Activated naive CD4-positive, alpha-beta T cell treated with anti-CD3 and anti-CD28 coated beads, Interleukin-2, amount 50 U/mL, for 72 hours (primary cell): ENCODE measurements around the gene SYT15. TPM values are rescaled to one million over a fixed set of nuclear protein-coding genes. Genes with fewer than 3 reads are reported as not detected.

ENCODE experiments used
- ATAC-seq, 2 donors: fragments of 150-1000 bp; cut with Tn5 transposase; 2 replicates each; pipeline ENCODE4 v1.10.0; 2021; ENCODE audit warnings: mild to moderate bottlenecking in 2 of 2, moderate library complexity in 2 of 2
- DNase-seq, 2 donors: peaks; one replicate each; pipeline ENCODE4 v3.0.0; 2021 to 2022; ENCODE audit warnings: low spot score in 2 of 2
- H3K27ac Mint-ChIP-seq, 2 donors: one replicate each; pipeline ENCODE4 v1.8.0; 2022; ENCODE audit warnings: mild to moderate bottlenecking in 2 of 2, mixed read lengths in 2 of 2
- H3K36me3 Mint-ChIP-seq, 2 donors: one replicate each; pipeline ENCODE4 v1.8.0; 2022; ENCODE audit warnings: mixed read lengths in 2 of 2
- H3K9me3 Mint-ChIP-seq, 2 donors: one replicate each; pipeline ENCODE4 v1.8.0; 2022; ENCODE audit warnings: mixed read lengths in 2 of 2
- total RNA-seq, 2 donors: library from RNA; stranded (reverse); gene quantifications; one replicate each; pipeline ENCODE4 v1.2.3, GENCODE V29; 2022

The SYT15 gene
- total RNA-seq, 2 donors from 2014 or later = 0.27 to 1.4 TPM

DNA sequence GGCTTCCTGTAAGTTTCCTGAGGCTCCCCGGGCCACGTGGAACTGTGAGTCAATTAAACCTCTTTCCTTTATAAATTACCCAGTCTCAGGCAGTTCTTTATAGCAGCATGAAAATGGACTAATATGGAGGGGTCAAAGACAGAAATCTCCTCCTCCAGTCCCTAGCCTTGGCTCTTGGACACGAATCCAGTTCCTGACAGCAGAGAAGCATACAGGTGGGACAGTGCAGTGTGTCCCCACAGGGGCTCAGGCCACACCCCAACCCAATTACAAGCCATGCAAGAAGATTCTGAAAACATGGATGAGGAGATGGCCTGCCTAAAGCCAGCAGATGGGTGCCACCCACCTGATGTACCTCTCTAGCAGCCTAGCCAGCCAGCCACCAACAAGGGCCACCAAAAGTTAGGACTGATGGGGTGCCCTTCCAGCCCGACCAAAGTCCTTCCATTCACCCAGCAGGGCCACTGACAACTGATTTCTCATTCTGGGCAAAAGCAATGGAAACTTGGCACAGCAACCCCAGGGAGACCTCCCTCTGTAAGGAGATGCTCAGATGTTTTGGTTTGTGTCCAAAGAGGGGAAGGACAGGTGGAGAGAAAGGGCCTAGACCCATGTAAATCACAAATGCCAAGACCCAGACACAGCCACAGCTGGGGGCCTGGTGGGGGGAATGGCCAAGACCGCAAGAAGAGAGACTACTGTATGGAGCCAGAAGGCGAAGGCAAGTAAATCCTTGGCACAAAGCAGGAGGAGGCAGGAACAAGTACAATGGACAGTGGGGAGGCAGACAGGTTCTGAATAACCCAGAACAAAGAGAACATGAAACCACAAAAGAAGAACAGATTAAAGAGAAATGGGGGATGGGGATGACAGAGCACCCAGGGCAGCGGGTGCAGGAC, 36.1 kb upstream of the SYT15 start:
- DNase-seq (no peak), ATAC-seq (no peak)
- Mint-ChIP-seq H3K9me3 (no peaks in the 10 kb centered on the region), H3K27ac (no peak overlapping the region), H3K36me3 (peaks cover 5 to 6% of the 10 kb centered on the region in 2 donors)

DNA sequence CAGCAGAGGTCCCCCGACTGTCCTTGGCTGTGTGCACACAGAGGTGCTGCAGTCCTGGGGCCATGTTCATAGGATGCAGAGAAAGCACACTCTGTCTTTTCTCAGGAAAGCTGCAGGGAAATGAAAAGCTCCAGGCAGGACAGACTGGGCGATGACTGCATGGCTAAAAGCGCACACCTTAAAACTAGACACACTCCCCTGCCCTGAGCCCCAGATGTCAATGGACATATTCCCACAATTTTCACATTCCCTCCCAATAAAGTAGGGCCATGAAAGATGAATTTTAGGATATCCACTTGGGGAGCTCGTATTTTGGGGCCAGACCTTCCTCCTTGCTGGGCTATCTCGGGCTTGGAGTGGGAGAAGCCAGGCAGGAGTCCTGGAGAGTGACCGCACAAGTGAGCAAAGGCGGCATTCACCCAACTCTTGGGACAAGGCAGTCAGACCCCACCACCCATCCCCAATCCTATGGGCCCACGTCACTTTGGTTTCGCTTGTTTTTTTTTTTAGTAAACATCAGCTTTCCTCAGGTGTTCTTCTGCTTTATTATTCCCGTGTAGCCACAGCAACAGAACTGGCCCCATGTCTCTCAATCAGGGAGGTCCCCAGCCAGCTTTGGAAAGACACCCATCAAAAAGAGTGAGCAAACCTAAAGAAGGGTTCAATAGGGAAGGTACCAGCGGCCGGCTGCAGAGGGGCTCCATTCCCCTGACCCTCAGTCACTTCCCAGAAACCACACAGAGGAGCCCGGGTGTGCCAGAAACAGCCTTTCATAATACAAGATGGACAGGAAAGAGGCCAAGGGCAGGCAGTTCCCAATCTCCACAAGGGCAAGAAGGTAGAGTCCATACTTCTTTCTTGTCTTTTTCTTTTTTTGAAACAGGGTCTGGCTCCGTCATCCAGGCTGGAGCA, 35.2 kb upstream of the SYT15 start:
- no peaks in the 10 kb centered on the region for H3K9me3 Mint-ChIP-seq
- ATAC-seq (no peak), DNase-seq (no peak)
- H3K36me3 Mint-ChIP-seq = peaks cover 5 to 6% of the 10 kb centered on the region in 2 donors
- H3K27ac Mint-ChIP-seq = no peak overlapping the region

DNA sequence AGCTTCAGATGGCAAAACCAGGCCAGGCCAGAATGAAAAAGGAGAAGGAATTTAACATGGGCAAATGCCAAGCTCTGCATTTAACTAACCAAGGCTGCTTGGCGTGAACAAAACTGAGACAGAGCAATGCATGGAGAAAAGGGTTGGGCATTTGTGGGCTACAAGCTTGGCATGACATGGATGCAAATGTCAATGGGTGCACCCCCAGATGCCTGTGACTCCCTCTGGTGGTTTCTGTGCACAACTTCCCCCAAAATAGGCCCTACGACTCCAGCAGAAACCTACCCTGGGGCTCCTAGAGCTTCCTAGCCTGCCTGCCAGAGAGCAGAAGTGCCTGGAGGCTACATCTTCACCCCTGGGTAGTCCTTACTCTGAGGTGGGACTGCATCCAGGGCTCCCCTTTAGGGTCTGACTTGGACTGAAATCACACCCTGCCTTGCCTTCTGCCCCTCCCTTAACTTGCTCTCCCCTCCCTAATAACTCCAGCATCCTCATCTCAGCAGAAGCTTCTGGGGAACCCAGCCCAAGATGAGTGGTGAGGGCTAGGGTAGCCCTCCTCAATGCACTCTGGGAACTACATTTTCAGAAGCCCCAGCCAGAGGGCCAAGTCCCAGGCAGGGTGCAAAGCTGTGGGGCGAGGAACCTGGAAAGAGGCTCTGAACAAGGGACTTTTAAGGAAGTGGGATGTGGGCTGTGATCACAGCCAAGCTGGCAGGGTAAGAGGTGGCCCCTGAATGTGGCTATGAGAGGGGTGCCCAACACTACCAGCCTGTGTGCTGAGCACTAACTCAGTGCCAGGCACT, 33.7 kb upstream of the SYT15 start:
- peak in 1 of 2 donors; percentile 39 for ATAC-seq
- Mint-ChIP-seq H3K9me3 (no peaks in the 10 kb centered on the region), H3K36me3 (peaks cover 5 to 6% of the 10 kb centered on the region in 2 donors), H3K27ac (no peak overlapping the region)
- DNase-seq = peak in 1 of 2 donors; percentile 46

- no peak overlapping the region for H3K27ac Mint-ChIP-seq
- DNase-seq (peak in 1 of 2 donors; percentile 50), ATAC-seq (no peak)
- H3K9me3 Mint-ChIP-seq = no peaks in the 10 kb centered on the region
- H3K36me3 Mint-ChIP-seq = no peaks in the 10 kb centered on the region
These were observed 32.9 kb upstream of the SYT15 start for GRCh38 chr10:46545861-46546590.

GRCh38 chr10:46546591-46547540, 32.1 kb upstream of the SYT15 start:
- ATAC-seq = no peak
- no peak overlapping the region for H3K27ac Mint-ChIP-seq
- H3K9me3 Mint-ChIP-seq = no peaks in the 10 kb centered on the region
- peak; percentile 1 to 53 for DNase-seq
- no peaks in the 10 kb centered on the region for H3K36me3 Mint-ChIP-seq

- no peak overlapping the region for H3K27ac Mint-ChIP-seq
- H3K36me3 Mint-ChIP-seq = no peaks in the 10 kb centered on the region
- peak; percentile 5 to 48 for DNase-seq
- ATAC-seq = no peak
- no peaks in the 10 kb centered on the region for H3K9me3 Mint-ChIP-seq
These were observed 31.1 kb upstream of the SYT15 start for GRCh38 chr10:46547541-46548497.

- ATAC-seq = peak in 1 of 2 donors; percentile 13
- no peaks in the 10 kb centered on the region for H3K36me3 Mint-ChIP-seq
- peak; percentile 2 to 51 for DNase-seq
- H3K9me3 Mint-ChIP-seq = no peaks in the 10 kb centered on the region
- no peak overlapping the region for H3K27ac Mint-ChIP-seq
These were observed 30.3 kb upstream of the SYT15 start for GRCh38 chr10:46548498-46549090.

GRCh38 chr10:46549171-46550075, 29.5 kb upstream of the SYT15 start:
- peak; percentile 1 to 52 for DNase-seq
- no peak for ATAC-seq
- no peaks in the 10 kb centered on the region for H3K9me3 Mint-ChIP-seq
- H3K27ac Mint-ChIP-seq = no peak overlapping the region
- no peaks in the 10 kb centered on the region for H3K36me3 Mint-ChIP-seq

DNA sequence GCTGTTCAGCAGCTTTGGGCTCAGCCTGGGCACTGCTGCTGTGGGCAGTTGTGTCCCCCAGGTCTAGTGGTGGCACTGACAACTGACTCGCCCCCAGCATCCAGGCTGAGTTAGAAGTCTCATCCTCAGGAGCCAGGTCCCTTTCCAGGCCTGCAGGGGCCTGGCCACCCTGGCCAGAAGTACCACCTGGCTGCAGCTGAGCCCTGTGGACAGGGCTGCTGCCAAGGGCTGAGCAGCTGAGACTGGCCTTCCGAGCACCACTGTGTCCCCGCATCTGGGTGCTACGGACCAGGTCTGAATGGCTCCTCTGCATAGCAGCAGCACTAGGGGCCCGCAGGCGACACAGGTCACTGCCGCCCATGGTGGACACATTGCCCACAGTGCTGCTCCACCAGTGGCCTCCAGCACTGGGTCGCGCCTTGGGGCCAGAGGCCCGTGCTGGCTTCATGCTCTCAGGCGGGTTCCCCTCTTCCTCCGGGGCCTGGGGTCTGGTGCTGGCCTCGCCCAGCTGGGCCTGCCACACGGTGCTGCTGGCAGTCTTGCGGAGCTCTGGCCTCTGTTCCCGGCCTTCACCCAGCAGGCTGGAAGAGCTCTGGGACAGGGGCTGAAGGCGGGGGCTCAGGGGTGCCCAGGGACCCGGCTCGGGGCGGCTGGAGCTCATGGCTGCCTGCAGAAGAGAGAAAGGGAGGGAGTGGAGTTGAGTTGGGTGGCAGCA, 28.7 kb upstream of the SYT15 start:
- H3K27ac Mint-ChIP-seq = no peak overlapping the region
- DNase-seq (peak; percentile 1 to 56), ATAC-seq (no peak)
- H3K9me3 Mint-ChIP-seq = no peaks in the 10 kb centered on the region
- H3K36me3 Mint-ChIP-seq = no peaks in the 10 kb centered on the region

DNA sequence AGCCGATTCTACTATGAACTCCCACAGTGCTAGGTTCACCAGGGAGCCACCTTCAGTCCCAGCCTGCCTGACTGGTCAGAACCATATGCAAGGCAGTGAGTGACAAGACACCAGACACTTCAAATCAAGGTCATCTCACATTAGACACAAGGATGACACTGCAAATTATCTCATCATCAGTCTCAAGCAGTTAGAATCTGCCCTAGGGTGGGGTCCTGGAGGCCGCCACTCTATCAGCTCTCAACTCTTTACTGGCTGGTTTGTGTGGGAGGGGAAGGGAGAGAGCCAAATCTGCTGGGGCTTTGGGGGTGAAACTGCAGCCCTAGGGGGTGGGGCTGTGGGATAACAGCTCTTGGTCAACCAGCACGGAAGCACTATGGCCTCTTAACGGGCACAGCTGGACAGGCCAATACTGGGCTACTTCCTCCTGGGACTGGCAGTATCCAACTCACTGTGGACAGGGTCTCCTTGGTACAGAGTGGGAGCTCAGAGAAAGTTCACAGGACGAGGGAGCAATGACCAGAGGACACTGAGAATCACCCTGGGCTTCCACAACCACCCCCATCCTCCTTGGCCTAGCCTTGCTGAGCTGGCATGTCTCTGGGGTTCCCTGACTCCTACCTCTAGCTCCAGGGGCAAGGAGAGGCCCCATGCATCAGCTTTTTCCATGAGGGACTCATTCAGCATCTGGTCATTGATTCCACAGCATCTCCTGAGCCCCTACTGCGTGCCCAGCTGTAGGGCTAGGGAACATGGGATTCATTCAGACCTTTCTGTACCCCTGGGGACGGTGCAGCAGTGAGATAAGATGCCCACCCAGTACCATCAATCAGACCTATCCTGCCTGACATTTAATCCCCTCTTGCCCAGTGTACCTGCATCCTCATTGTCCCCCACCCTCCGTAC, 27.9 kb upstream of the SYT15 start:
- ATAC-seq (no peak), DNase-seq (peak; percentile 2 to 50)
- no peaks in the 10 kb centered on the region for H3K9me3 Mint-ChIP-seq
- H3K36me3 Mint-ChIP-seq = no peaks in the 10 kb centered on the region
- no peak overlapping the region for H3K27ac Mint-ChIP-seq

DNA sequence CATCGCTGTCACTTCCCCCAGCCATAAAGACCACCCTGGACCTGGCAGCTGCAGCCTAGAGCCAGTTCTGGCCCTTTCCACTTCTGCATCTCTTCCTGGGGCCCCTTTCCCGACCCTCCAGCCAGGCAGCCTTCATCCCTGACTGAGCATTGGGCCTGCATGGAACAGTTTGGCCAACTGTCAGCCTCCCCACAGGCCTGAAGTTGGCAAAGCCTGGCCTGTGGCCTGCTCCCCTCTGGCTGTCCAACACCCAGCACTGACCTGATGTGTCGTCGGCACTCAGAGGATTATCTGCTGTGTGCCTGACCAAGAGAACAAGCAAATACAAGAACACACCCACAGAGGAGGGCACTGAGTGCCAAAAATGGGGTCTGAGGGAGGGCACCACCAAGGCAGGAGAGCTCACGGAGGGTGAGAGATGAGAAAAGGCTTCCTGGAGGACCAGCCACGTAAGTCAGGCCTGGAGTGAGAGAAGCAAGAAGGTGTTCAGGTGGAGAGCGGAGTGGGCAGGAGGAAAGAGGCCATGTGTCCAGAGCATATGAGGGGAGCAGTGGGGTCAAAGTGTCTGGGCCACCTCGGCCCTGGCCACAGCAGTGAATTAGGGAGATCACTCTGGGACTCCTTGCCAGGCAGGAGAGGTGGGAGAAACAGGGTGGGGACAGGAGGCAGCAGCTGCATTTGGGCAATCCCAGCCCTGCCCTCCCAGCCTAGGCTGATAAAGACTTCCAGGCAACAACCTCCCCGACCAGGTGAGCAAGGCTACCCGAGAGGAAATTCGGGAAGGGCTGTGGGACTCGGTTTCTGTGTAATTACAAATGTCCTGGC, 27.0 kb upstream of the SYT15 start:
- ATAC-seq (no peak), DNase-seq (peak; percentile 5 to 53)
- Mint-ChIP-seq H3K36me3 (no peaks in the 10 kb centered on the region), H3K9me3 (no peaks in the 10 kb centered on the region), H3K27ac (no peak overlapping the region)
